SU-DHL-6 (cell line): Measurements from ENCODE around the gene SCARB2.

ENCODE experiments used
- H2AFZ ChIP-seq: fragments of 200-600 bp; sonication (generic); 2 replicates; pipeline ENCODE4 v1.6.1; 2014; ENCODE audit warnings: low read depth, mild to moderate bottlenecking, moderate library complexity, mixed read lengths, antibody characterized with exemption, low read length; ENCODE audit not compliant: severe bottlenecking
- H3F3A ChIP-seq: fragments of 200-600 bp; shearing (Covaris generic); 2 replicates; pipeline ENCODE4 v1.6.0; 2016; ENCODE audit warnings: antibody characterized with exemption, mild to moderate bottlenecking; ENCODE audit not compliant: insufficient read depth
- H3K27ac ChIP-seq: fragments of 200-600 bp; sonication (generic); 2 replicates; pipeline ENCODE4 v1.5.1; 2016; ENCODE audit warnings: low read depth, mild to moderate bottlenecking, low read length, moderate library complexity, mixed read lengths
- H3K27me3 ChIP-seq: fragments of 200-600 bp; sonication (generic), shearing (Covaris generic); 2 replicates; pipeline ENCODE4 v1.6.0; 2014; ENCODE audit warnings: mild to moderate bottlenecking, low read length
- H3K36me3 ChIP-seq: fragments of 200-600 bp; sonication (generic); 2 replicates; pipeline ENCODE4 v1.6.1; 2014; ENCODE audit warnings: mild to moderate bottlenecking, low read length, mixed read lengths
- H3K4me2 ChIP-seq: fragments of 300-600, 200-600 bp; shearing (Covaris generic), sonication (generic); 2 replicates; pipeline ENCODE4 v1.6.0; 2014; ENCODE audit warnings: low read length, low read depth, mild to moderate bottlenecking; ENCODE audit not compliant: poor library complexity, severe bottlenecking
- H3K4me3 ChIP-seq: fragments of 200-600 bp; sonication (generic); 2 replicates; pipeline ENCODE4 v1.5.1; 2014; ENCODE audit warnings: antibody characterized with exemption, low read length, mild to moderate bottlenecking, mixed read lengths; ENCODE audit not compliant: insufficient read depth, poor library complexity, severe bottlenecking
- H3K79me2 ChIP-seq: fragments of 200-600 bp; sonication (generic); 2 replicates; pipeline ENCODE4 v1.6.1; 2014; ENCODE audit warnings: mild to moderate bottlenecking, low read length, moderate library complexity; ENCODE audit not compliant: insufficient read depth
- H3K9ac ChIP-seq: fragments of 200-600 bp; sonication (generic); 2 replicates; pipeline ENCODE4 v1.7.0; 2014; ENCODE audit warnings: mild to moderate bottlenecking, low read length
- H3K9me2 ChIP-seq: fragments of 200-600 bp; sonication (generic); replicated peaks from 2 replicates; pipeline ENCODE4 v1.6.1; 2014; ENCODE audit warnings: low read length; ENCODE audit not compliant: insufficient read depth
- H3K9me3 ChIP-seq: fragments of 200-600 bp; sonication (generic); 2 replicates; pipeline ENCODE4 v1.6.1; 2014; ENCODE audit warnings: low read length, mixed read lengths; ENCODE audit not compliant: insufficient read depth
- H4K20me1 ChIP-seq: fragments of 200-600 bp; sonication (generic); 2 replicates; pipeline ENCODE4 v1.6.1; 2014; ENCODE audit warnings: low read depth, mild to moderate bottlenecking, antibody characterized with exemption, low read length, moderate library complexity, mixed read lengths
- CTCF ChIP-seq: fragments of 200-600 bp; sonication (generic); IDR thresholded peaks from one replicate; pipeline ENCODE4 v1.5.1; 2017; ENCODE audit warnings: antibody characterized with exemption, mild to moderate bottlenecking, low read length, moderate library complexity; ENCODE audit not compliant: insufficient read depth, poor library complexity, severe bottlenecking
- EZH2phosphoT487 ChIP-seq: fragments of 200-600 bp; sonication (generic), shearing (Covaris generic); conservative IDR thresholded peaks from 2 replicates; pipeline ENCODE4 v1.6.1; 2018; ENCODE audit warnings: mild to moderate bottlenecking, antibody characterized with exemption, low read length, moderate library complexity, mixed read lengths

Gene SCARB2

GRCh38 chr4:76179398-76180318 lies 34.0 kb downstream of the SCARB2 start:
- H3K9me2 ChIP-seq = no peaks in the 10 kb centered on the region
- no peaks in the 10 kb centered on the region for H3F3A ChIP-seq
- no peak overlapping the region for H3K27ac ChIP-seq
- no peak overlapping the region for H2AFZ ChIP-seq
- H3K4me2 ChIP-seq = no peak overlapping the region
- no peaks in the 10 kb centered on the region for H3K36me3 ChIP-seq
- H3K79me2 ChIP-seq = no peaks in the 10 kb centered on the region
- H3K9ac ChIP-seq = no peak overlapping the region
- no peak overlapping the region for H3K4me3 ChIP-seq
- no peaks in the 10 kb centered on the region for H4K20me1 ChIP-seq
- H3K27me3 ChIP-seq = no peaks in the 10 kb centered on the region
- no peaks in the 10 kb centered on the region for H3K9me3 ChIP-seq
- TF ChIP-seq EZH2phosphoT487 (no peak), CTCF (peak; percentile 36)

GRCh38 chr4:76178296-76178695 lies 35.3 kb downstream of the SCARB2 start:
- H3K27me3 ChIP-seq = no peaks in the 10 kb centered on the region
- H3K79me2 ChIP-seq = no peaks in the 10 kb centered on the region
- no peak overlapping the region for H3K27ac ChIP-seq
- H3K9me3 ChIP-seq = no peaks in the 10 kb centered on the region
- no peak overlapping the region for H3K9ac ChIP-seq
- no peaks in the 10 kb centered on the region for H3K36me3 ChIP-seq
- no peak overlapping the region for H3K4me2 ChIP-seq
- TF ChIP-seq CTCF (no peak), EZH2phosphoT487 (no peak)
- no peaks in the 10 kb centered on the region for H3F3A ChIP-seq
- no peaks in the 10 kb centered on the region for H3K9me2 ChIP-seq
- no peaks in the 10 kb centered on the region for H4K20me1 ChIP-seq
- no peak overlapping the region for H3K4me3 ChIP-seq
- no peak overlapping the region for H2AFZ ChIP-seq

GRCh38 chr4:76177709-76178108 lies 35.9 kb downstream of the SCARB2 start:
- Histone ChIP-seq H3K27me3 (no peaks in the 10 kb centered on the region), H3K79me2 (no peaks in the 10 kb centered on the region), H3K9me3 (no peaks in the 10 kb centered on the region), H3K27ac (no peak overlapping the region), H2AFZ (no peak overlapping the region), H4K20me1 (no peaks in the 10 kb centered on the region), H3K36me3 (no peaks in the 10 kb centered on the region), H3K9me2 (no peaks in the 10 kb centered on the region), H3K4me3 (no peak overlapping the region), H3F3A (no peaks in the 10 kb centered on the region), H3K9ac (no peak overlapping the region), H3K4me2 (no peak overlapping the region)
- no peak for TF ChIP-seq CTCF
